PC-9 (cell line): ENCODE results near the gene TRIM39.

ENCODE experiments used
- EZH2 ChIP-seq: fragments of 200-600 bp; sonication (generic); IDR thresholded peaks from 2 replicates; pipeline ENCODE4 v1.8.0; 2017; ENCODE audit warnings: antibody characterized with exemption, low read depth
- TF ChIP-seq, protein P1 (sequence below): fragments of 200-600 bp; sonication (generic); conservative IDR thresholded peaks from 2 replicates; pipeline ENCODE4 v1.6.1; 2017; ENCODE audit warnings: mixed run types, antibody characterized with exemption, mild to moderate bottlenecking, moderate library complexity

DNA sequence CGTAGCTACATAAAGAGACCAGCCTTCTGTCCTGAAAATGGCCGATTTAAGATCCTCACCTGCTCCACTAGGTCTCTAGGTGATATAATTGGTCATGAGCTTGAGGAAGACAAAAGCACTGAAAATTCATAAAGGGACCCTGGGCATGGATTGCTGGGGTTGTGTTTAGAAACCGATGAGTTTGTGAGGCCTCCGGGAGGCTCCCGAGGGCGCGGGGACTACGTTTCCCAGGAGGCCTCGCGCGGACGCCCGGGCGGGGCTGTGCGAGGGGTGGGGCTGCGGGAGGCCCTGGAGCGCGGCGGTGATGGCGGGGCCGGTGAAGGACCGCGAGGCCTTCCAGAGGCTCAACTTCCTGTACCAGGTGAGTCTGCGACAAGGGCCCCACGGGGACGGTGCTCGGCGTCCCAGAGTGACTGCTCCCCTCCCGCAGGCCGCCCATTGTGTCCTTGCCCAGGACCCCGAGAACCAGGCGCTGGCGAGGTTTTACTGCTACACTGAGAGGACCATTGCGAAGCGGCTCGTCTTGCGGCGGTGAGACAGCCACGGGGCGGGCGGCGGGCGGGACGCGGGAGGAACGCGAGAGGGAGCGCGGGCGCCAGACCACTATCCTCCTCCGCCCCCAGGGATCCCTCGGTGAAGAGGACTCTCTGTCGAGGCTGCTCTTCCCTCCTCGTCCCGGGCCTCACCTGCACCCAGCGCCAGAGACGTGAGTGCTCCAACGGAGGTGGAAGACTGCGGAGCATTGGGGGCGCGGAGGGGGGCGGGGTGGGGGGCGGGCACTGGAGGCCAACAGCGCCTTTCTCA is 18.3 kb downstream of the TRIM39 start, which contains the start of gene RPP21:
- TF ChIP-seq, protein P1, sequence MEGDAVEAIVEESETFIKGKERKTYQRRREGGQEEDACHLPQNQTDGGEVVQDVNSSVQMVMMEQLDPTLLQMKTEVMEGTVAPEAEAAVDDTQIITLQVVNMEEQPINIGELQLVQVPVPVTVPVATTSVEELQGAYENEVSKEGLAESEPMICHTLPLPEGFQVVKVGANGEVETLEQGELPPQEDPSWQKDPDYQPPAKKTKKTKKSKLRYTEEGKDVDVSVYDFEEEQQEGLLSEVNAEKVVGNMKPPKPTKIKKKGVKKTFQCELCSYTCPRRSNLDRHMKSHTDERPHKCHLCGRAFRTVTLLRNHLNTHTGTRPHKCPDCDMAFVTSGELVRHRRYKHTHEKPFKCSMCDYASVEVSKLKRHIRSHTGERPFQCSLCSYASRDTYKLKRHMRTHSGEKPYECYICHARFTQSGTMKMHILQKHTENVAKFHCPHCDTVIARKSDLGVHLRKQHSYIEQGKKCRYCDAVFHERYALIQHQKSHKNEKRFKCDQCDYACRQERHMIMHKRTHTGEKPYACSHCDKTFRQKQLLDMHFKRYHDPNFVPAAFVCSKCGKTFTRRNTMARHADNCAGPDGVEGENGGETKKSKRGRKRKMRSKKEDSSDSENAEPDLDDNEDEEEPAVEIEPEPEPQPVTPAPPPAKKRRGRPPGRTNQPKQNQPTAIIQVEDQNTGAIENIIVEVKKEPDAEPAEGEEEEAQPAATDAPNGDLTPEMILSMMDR, result no peak
- TF ChIP-seq EZH2, result no peak
